ENCODE results near the gene PLPP1. TPM values are rescaled to one million over a fixed set of nuclear protein-coding genes. Genes with fewer than 3 reads are reported as not detected.

The PLPP1 gene
- total RNA-seq, 2 donors from 2014 or later, result 53.0 to 85.7 TPM

GRCh38 chr5:55577353-55578060 is 42.7 kb upstream of the PLPP1 start:
- TF ChIP-seq CTCF (IDR thresholded peaks at IDR 0.05), result no peak
- Histone ChIP-seq H3K4me3 (no peak overlapping the region), H3K27me3 (no peaks in the 10 kb centered on the region), H3K27ac (no peak overlapping the region), H3K9me3 (no peaks in the 10 kb centered on the region), H3K36me3 (no peaks in the 10 kb centered on the region), H3K4me1 (no peaks in the 10 kb centered on the region), H3K9ac (ENCODE audit: low read depth in 2 of 2, low read length in 2 of 2) (no peak overlapping the region)
- DNase-seq, result no peak
- intact Hi-C loops (cut with DNase I), result no loop called here

GRCh38 chr5:55576661-55577060 is 41.9 kb upstream of the PLPP1 start:
- no peak overlapping the region for H3K4me3 ChIP-seq
- no peak overlapping the region for H3K27ac ChIP-seq
- H3K27me3 ChIP-seq, result no peaks in the 10 kb centered on the region
- H3K36me3 ChIP-seq, result no peaks in the 10 kb centered on the region
- H3K9me3 ChIP-seq, result no peaks in the 10 kb centered on the region
- H3K9ac ChIP-seq (ENCODE audit: low read depth in 2 of 2, low read length in 2 of 2), result no peak overlapping the region
- intact Hi-C loops (cut with DNase I), result no loop called here
- no peak for DNase-seq
- H3K4me1 ChIP-seq, result no peaks in the 10 kb centered on the region
- no peak for TF ChIP-seq CTCF (IDR thresholded peaks at IDR 0.05)

DNA sequence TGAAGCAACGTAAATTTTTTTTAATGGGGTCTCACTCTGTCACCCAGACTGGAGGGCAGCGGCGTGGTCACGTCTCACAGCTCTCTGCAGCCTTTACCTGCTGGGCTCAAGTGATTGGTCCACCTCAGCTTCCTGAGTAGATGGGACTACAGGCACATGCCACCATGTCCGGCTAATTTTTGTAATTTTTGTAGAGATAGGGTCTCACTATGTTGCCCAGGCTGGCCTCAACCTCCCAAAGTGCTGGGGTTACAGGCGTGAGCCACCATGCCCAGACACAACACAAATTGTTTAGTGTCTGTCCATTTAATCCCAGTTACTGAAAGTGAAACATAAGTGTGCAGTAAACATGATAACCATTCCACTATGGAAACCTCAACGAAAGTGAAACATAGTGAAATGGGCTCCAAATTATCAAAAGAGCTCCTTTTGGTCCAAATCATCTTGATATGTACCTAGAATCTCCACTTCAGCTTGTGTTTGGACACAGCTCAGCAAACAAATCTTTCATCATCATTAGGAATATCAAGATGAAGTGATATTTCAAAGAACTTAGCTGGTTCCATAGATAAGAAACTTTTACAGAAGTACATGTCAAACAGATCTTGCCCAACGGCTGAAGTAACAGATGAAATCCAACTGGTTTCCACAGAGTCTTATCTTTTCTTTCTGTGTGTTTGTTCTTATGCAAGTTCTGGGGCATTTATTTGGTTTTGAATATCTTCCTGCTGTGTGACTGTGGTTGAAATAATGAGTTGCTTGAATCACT is 41.2 kb upstream of the PLPP1 start:
- Histone ChIP-seq H3K4me1 (no peaks in the 10 kb centered on the region), H3K27me3 (no peaks in the 10 kb centered on the region), H3K4me3 (no peak overlapping the region), H3K27ac (no peak overlapping the region), H3K9ac (ENCODE audit: low read depth in 2 of 2, low read length in 2 of 2) (no peak overlapping the region), H3K36me3 (no peaks in the 10 kb centered on the region), H3K9me3 (no peaks in the 10 kb centered on the region)
- no peak for DNase-seq
- intact Hi-C loops (cut with DNase I), result no loop called here
- no peak for TF ChIP-seq CTCF (IDR thresholded peaks at IDR 0.05)

DNA sequence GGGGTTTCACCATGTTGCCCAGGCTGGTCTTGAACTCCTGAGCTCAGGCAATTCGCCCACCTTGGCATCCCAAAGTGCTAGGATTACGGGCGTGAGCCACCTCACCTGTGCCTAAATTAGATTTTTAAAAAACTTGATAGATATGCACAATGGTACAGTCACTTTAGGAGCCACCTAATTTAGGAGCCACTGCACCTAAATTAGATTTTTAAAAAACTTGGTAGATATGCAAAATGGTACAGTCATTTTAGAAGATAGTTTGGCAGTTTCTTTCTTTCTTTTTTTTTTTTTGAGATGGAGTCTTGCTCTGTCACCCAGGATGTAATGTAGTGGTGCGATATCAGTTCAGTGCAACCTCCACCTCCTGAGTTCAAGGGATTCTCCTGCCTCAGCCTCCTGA is 37.8 kb upstream of the PLPP1 start:
- no peak overlapping the region for H3K9ac ChIP-seq (ENCODE audit: low read depth in 2 of 2, low read length in 2 of 2)
- H3K4me3 ChIP-seq, result no peak overlapping the region
- DNase-seq, result no peak
- no peaks in the 10 kb centered on the region for H3K27me3 ChIP-seq
- intact Hi-C loops (cut with DNase I), result no loop called here
- H3K9me3 ChIP-seq, result no peaks in the 10 kb centered on the region
- no peak for TF ChIP-seq CTCF (IDR thresholded peaks at IDR 0.05)
- H3K27ac ChIP-seq, result no peak overlapping the region
- H3K36me3 ChIP-seq, result no peaks in the 10 kb centered on the region
- no peaks in the 10 kb centered on the region for H3K4me1 ChIP-seq

- no peak for DNase-seq
- Histone ChIP-seq H3K27me3 (no peaks in the 10 kb centered on the region), H3K36me3 (no peaks in the 10 kb centered on the region), H3K4me1 (no peaks in the 10 kb centered on the region), H3K27ac (no peak overlapping the region), H3K4me3 (no peak overlapping the region), H3K9me3 (no peaks in the 10 kb centered on the region), H3K9ac (ENCODE audit: low read depth in 2 of 2, low read length in 2 of 2) (no peak overlapping the region)
- no peak for TF ChIP-seq CTCF (IDR thresholded peaks at IDR 0.05)
- intact Hi-C loops (cut with DNase I), result no loop called here
Measured at GRCh38 chr5:55572020-55572419, 37.3 kb upstream of the PLPP1 start.
